Pancreas (tissue), 10 donors: ENCODE measurements around the gene STAT5B. TPM values are rescaled to one million over a fixed set of nuclear protein-coding genes. Genes with fewer than 3 reads are reported as not detected.

ENCODE experiments used
- ATAC-seq, 4 donors: fragments of 200-7000 bp; cut with Tn5 transposase; one replicate each; pipeline versions ENCODE4 v1.8.0 to v1.9.1; 2020; ENCODE audit warnings: mild to moderate bottlenecking in 4 of 4, moderate library complexity in 4 of 4
- DNase-seq, 6 donors: peaks; one replicate each; pipeline ENCODE4 v3.0.0-alpha.2; 2020
- FAIRE-seq: peaks from 2 replicates; lab custom pipeline; 2012; peaks lifted over from hg19 to GRCh38; lab: Jason Lieb, UNC
- H3K27ac ChIP-seq, 4 donors: fragments of 200-600 bp; sonication (generic); 1 replicate in 3 of 4; 2 replicates in 1 of 4; pipeline versions ENCODE4 v1.5.0 to v1.8.0; 2020
- H3K27me3 ChIP-seq, 4 donors: fragments of 200-600 bp; one replicate each; pipeline ENCODE4 v1.8.0; 2021
- H3K36me3 ChIP-seq, 3 donors: fragments of 200-600 bp; sonication (generic) in 1 of 3; one replicate each; pipeline versions ENCODE4 v1.5.0 to v1.8.0; 2020 to 2021
- H3K4me1 ChIP-seq, 3 donors: fragments of 200-600 bp; one replicate each; pipeline ENCODE4 v1.8.0; 2021
- H3K4me3 ChIP-seq, 4 donors: fragments of 200-600 bp; sonication (generic) in 2 of 4; one replicate each; pipeline versions ENCODE4 v1.5.0 to v1.8.0; 2020 to 2021
- H3K9me3 ChIP-seq, 4 donors: fragments of 200-600 bp; one replicate each; pipeline ENCODE4 v1.8.0; 2021
- WGBS, 2 donors: extraction: QIAGEN DNeasy Blood & Tissue Kit; methylation state at CpG; one replicate each; pipeline ENCODE4 v1.1.7; 2013; 5-methylcytosine and 5-hydroxymethylcytosine counted together
- intact Hi-C, 3 donors: fragments of 100-400 bp; cut with DNase I; formaldehyde crosslinking; loops; one replicate each; pipeline versions ENCODE4 v1.11.1 to v1.14.2; 2022
- polyA plus RNA-seq, 2 donors: library from polyadenylated mRNA; stranded (reverse); fragments of 200-250 nt; gene quantifications; one replicate each; pipeline ENCODE4 v1.2.3, GENCODE V29; 2013
- total RNA-seq, 6 donors: library from RNA; stranded (reverse); fragmentation: NEBNext Ultra II Directional in 4 of 6; extraction: Animal tissue kit (Norgen Biotek cat#: 25700) in 4 of 6; gene quantifications; one replicate each; pipeline versions ENCODE4 v1.2.1 to v1.2.4, GENCODE V29; 2021 to 2023
- TF ChIP-seq, protein P1 (sequence below), 4 donors: fragments of 200-600 bp; sonication (generic) in 3 of 4; IDR thresholded peaks; one replicate each; pipeline versions ENCODE4 v1.5.0 to v1.8.0; 2021; ENCODE audit warnings: antibody characterized with exemption in 4 of 4
- donor health status: healthy with polysubstance abuse.
- donor health status: DM: no; HTN: no; CAD: no; lungs with moderate emphysema.
- donor health status: DM: no; HTN: no; CAD: no.
- donor health status: control.
- donor health status: control.
- donor health status: Bipolar disorder and iron deficiency.
- donor health status: DM: yes; HTN: yes; CAD: no.
- donor health status: DM: no; HTN: no; CAD: no.
- donor health status: DM: no; HTN: no; CAD: no.
- donor health status: DM: yes; HTN: yes; CAD: no.

The STAT5B gene
- total RNA-seq (10 to 100 TPM; 22.6 to 27.5 (median 24.2) TPM), polyA plus RNA-seq (10 to 100 TPM; 17.9 to 24.3 TPM)

DNA sequence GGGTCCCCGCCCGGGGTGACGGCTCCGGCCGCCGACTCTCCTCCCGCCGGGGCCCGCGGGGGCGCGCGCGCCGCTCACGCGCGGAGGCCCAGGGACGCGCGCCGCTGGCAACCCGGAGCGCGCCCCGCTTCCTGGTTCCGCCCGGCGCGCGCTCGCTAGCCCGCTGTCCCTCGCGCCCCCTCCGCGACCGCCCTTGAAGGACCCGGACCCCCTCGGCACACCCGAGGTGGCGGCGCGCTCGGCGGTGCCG is at the start of gene STAT5B:
TSS of gene STAT5B (minus strand) at position 33 of the 250 bp plus-strand sequence. CDS start 44,264 bp downstream, outside the sequence.
- Histone ChIP-seq H3K4me1 (peaks cover 0 to 15% (median 0%) of the 10 kb centered on the region in 3 donors), H3K27ac (peak within 1 kb of the TSS; percentile 86 to 93 (median 90)), H3K4me3 (peak within 1 kb of the TSS; percentile 57 to 84 (median 76)), H3K9me3 (no peaks in the 10 kb centered on the region), H3K27me3 (no peaks in the 10 kb centered on the region), H3K36me3 (no peaks in the 10 kb centered on the region)
- WGBS, 2 donors = 0 to 1% methylated on average over 33 to 47 of the region's 47 CpGs
- DNase-seq (peak; percentile 65 to 91 (median 76)), FAIRE-seq (no peak), ATAC-seq (peak; percentile 87 to 94 (median 88))
- TF ChIP-seq, protein P1, sequence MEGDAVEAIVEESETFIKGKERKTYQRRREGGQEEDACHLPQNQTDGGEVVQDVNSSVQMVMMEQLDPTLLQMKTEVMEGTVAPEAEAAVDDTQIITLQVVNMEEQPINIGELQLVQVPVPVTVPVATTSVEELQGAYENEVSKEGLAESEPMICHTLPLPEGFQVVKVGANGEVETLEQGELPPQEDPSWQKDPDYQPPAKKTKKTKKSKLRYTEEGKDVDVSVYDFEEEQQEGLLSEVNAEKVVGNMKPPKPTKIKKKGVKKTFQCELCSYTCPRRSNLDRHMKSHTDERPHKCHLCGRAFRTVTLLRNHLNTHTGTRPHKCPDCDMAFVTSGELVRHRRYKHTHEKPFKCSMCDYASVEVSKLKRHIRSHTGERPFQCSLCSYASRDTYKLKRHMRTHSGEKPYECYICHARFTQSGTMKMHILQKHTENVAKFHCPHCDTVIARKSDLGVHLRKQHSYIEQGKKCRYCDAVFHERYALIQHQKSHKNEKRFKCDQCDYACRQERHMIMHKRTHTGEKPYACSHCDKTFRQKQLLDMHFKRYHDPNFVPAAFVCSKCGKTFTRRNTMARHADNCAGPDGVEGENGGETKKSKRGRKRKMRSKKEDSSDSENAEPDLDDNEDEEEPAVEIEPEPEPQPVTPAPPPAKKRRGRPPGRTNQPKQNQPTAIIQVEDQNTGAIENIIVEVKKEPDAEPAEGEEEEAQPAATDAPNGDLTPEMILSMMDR (IDR thresholded peaks at IDR 0.05) = no peak
- intact Hi-C loops = no loop called here

DNA sequence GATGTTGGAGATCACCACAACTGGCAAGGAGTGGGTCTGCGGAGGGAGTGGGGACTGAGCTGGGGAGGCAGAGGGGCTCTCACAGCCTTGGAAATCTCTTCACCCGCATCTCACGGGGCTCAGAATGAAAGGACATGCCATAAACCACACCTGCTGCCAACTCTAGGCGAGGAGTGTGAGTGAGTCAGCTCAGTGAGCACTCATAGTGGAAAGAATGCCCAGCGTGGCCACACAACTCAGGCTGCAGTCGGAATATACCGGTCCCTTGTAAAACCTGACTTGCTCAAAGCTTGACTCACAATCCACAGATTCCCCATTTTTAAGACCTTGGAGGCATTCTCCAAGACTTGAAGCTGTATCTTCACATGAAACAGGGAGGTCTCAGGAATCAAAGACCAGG is 48.8 kb upstream of the STAT5B start:
- ATAC-seq = no peak
- no peak for FAIRE-seq
- Histone ChIP-seq H3K9me3 (no peaks in the 10 kb centered on the region), H3K36me3 (peaks cover 5 to 51% (median 22%) of the 10 kb centered on the region in 3 donors), H3K27ac (no peak overlapping the region), H3K4me1 (peaks cover 0 to 3% (median 0%) of the 10 kb centered on the region in 3 donors), H3K27me3 (no peaks in the 10 kb centered on the region), H3K4me3 (no peak overlapping the region)
- no peak for DNase-seq
- intact Hi-C loops = loop anchor here in 2 of 3 donors (10.0 kb wide), 2 partner anchors 80 to 190 kb away; no protein-coding TSS in a partner anchor
- TF ChIP-seq, protein P1 (IDR thresholded peaks at IDR 0.05) = no peak
- WGBS, 2 donors = 91 to 92% methylated on average over 7 of the region's 7 CpGs

DNA sequence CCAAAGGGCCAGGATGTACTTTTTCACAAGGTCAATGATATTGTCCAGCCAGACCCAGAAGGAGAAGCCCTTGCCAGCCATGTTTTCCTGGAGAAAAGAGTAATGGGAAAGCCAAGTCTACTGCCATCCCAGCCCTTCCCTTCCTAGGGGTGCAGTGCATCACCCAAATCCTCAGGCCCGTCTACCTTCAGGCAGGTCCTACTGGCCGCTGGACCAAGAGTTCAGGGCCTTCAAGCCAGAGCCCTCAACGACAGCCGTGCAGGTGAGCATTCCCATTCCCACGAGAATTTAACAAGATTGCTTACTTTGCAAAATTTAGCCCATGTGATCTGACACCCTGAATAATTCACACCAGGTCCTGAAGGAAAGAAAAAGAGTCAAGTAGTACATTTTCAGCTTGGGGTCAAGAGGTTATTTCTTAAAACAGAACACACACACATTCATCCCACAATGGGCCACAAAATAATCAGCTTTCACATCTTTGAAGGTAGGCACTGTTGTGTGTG is 47.1 kb upstream of the STAT5B start:
- Histone ChIP-seq H3K27me3 (no peaks in the 10 kb centered on the region), H3K4me3 (no peak overlapping the region), H3K9me3 (no peaks in the 10 kb centered on the region), H3K4me1 (no peaks in the 10 kb centered on the region), H3K27ac (no peak overlapping the region), H3K36me3 (peaks cover 5 to 42% (median 19%) of the 10 kb centered on the region in 3 donors)
- FAIRE-seq (no peak), ATAC-seq (no peak), DNase-seq (no peak)
- TF ChIP-seq, protein P1 (IDR thresholded peaks at IDR 0.05) = no peak
- 61 to 71% methylated on average over 5 of the region's 5 CpGs for WGBS, 2 donors
- intact Hi-C loops = loop anchor here (2.0 to 10.0 kb wide), 4 partner anchors 81 to 191 kb away; no protein-coding TSS in a partner anchor

DNA sequence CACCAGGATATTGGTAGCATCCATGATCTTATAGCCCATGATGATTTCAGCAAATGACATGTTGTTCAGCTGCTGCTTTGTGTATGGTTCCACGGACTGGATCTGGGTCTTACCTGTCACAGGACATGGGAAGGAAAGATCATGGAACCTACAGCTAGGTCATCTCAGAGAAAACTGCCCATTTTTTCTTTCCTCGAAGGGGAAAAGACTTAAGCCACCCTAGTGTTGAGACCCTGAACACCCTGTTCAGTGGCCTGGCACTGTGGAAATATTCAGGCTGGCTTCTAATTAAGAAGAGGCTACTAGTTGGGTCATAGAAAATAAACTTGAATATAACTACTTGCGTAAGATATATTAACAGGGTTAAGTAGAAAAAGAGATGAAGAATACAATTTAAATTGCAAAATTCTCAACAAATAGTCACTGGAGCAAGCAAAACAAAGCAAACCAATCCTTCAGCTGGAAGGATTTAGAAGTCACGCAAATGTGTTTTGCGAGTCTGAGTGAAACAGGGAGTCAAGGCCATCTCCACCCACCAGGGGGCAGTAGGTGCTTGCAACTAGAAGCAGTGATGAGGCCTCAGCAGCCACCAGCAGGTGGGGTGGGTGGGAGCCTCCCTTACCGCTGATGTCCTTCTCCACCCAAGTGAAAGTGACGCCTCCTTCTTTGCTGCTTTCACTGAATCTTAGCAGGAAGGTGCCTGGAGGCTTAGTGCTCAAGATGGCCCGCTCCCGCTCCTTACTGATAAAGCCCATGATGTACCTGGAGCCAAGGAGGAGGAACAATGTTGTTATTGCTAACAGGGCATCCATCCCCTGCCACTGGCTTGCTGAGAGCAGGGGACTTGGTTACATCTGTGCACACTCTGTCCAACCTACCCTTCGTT is 46.4 kb upstream of the STAT5B start:
- TF ChIP-seq, protein P1 (IDR thresholded peaks at IDR 0.05) = peak; percentile 92 to 99 (median 99)
- FAIRE-seq = no peak
- Histone ChIP-seq H3K9me3 (no peaks in the 10 kb centered on the region), H3K36me3 (peaks cover 5 to 43% (median 19%) of the 10 kb centered on the region in 3 donors), H3K4me3 (no peak overlapping the region), H3K4me1 (peaks cover 0 to 4% (median 0%) of the 10 kb centered on the region in 3 donors), H3K27me3 (no peaks in the 10 kb centered on the region), H3K27ac (no peak overlapping the region)
- intact Hi-C loops = loop anchor here (2.0 to 10.0 kb wide), 4 partner anchors 82 to 192 kb away; no protein-coding TSS in a partner anchor
- 31 to 36% methylated on average over 10 of the region's 10 CpGs for WGBS, 2 donors
- DNase-seq = peak; percentile 84 to 95 (median 92)
- peak; percentile 92 to 97 (median 96) for ATAC-seq
